Lower lobe of right lung (tissue), 2 donors: ENCODE results near the gene TPO. TPM values are rescaled to one million over a fixed set of nuclear protein-coding genes. Genes with fewer than 3 reads are reported as not detected.

ENCODE experiments used
- ATAC-seq, 2 donors: fragments of 200-7000 bp; cut with Tn5 transposase; one replicate each; pipeline ENCODE4 v1.9.1; 2020 to 2022; ENCODE audit warnings: mild to moderate bottlenecking in 2 of 2, moderate library complexity in 2 of 2
- DNase-seq: peaks from one replicate; pipeline ENCODE4 v3.0.0-alpha.2; 2020
- H3K27ac ChIP-seq: fragments of 200-600 bp; one replicate; pipeline ENCODE4 v1.8.0; 2022
- H3K27me3 ChIP-seq: fragments of 200-600 bp; one replicate; pipeline ENCODE4 v1.8.0; 2022; ENCODE audit warnings: low read depth
- H3K36me3 ChIP-seq: fragments of 200-600 bp; one replicate; pipeline ENCODE4 v1.8.0; 2022; ENCODE audit warnings: mild to moderate bottlenecking
- H3K4me1 ChIP-seq: fragments of 200-600 bp; one replicate; pipeline ENCODE4 v1.8.0; 2022
- H3K4me3 ChIP-seq: fragments of 200-600 bp; one replicate; pipeline ENCODE4 v1.8.0; 2022; ENCODE audit warnings: mild to moderate bottlenecking
- H3K9me3 ChIP-seq: fragments of 200-600 bp; one replicate; pipeline ENCODE4 v1.8.0; 2022
- CTCF ChIP-seq: fragments of 200-600 bp; IDR thresholded peaks from one replicate; pipeline ENCODE4 v1.8.0; 2022; ENCODE audit warnings: antibody characterized with exemption, mild to moderate bottlenecking
- intact Hi-C: fragments of 100-400 bp; cut with DNase I; formaldehyde crosslinking; loops from one replicate; pipeline ENCODE4 v1.11.0; 2022
- total RNA-seq: library from RNA; stranded (reverse); fragmentation: NEBNext Ultra II Directional; extraction: Animal tissue kit (Norgen Biotek cat#: 25700); gene quantifications from one replicate; pipeline ENCODE4 v1.2.1, GENCODE V29; 2021
- donor health status: DM: no; HTN: yes; CAD: no; lungs with severe emphysema.

Gene TPO
- total RNA-seq, 1 donor from 2014 or later = 0.21 TPM

- no peaks in the 10 kb centered on the region for H3K27me3 ChIP-seq
- no peak for ATAC-seq
- DNase-seq = no peak
- H3K27ac ChIP-seq = no peak overlapping the region
- H3K36me3 ChIP-seq = no peaks in the 10 kb centered on the region
- no peaks in the 10 kb centered on the region for H3K4me1 ChIP-seq
- no peak overlapping the region for H3K4me3 ChIP-seq
- intact Hi-C loops = no loop called here
- TF ChIP-seq CTCF = no peak
- no peaks in the 10 kb centered on the region for H3K9me3 ChIP-seq
Measured at GRCh38 chr2:1479346-1479745, 66.1 kb downstream of the TPO start.

GRCh38 chr2:1480671-1481076 lies 67.4 kb downstream of the TPO start:
- ATAC-seq = peak; percentile 43 to 51
- no peak overlapping the region for H3K27ac ChIP-seq
- intact Hi-C loops = no loop called here
- no peak for TF ChIP-seq CTCF
- H3K9me3 ChIP-seq = no peaks in the 10 kb centered on the region
- no peaks in the 10 kb centered on the region for H3K27me3 ChIP-seq
- H3K36me3 ChIP-seq = no peaks in the 10 kb centered on the region
- no peaks in the 10 kb centered on the region for H3K4me1 ChIP-seq
- no peak overlapping the region for H3K4me3 ChIP-seq
- no peak for DNase-seq

GRCh38 chr2:1481406-1482252 lies 68.4 kb downstream of the TPO start:
- intact Hi-C loops = no loop called here
- ATAC-seq (no peak), DNase-seq (no peak)
- Histone ChIP-seq H3K9me3 (no peaks in the 10 kb centered on the region), H3K4me1 (no peaks in the 10 kb centered on the region), H3K27me3 (no peaks in the 10 kb centered on the region), H3K4me3 (no peak overlapping the region), H3K36me3 (no peaks in the 10 kb centered on the region), H3K27ac (no peak overlapping the region)
- no peak for TF ChIP-seq CTCF

GRCh38 chr2:1482253-1482675 lies 69.0 kb downstream of the TPO start:
- H3K36me3 ChIP-seq = no peaks in the 10 kb centered on the region
- DNase-seq (no peak), ATAC-seq (peak in 1 of 2 donors; percentile 11)
- TF ChIP-seq CTCF = no peak
- H3K4me3 ChIP-seq = no peak overlapping the region
- no peak overlapping the region for H3K27ac ChIP-seq
- no peaks in the 10 kb centered on the region for H3K27me3 ChIP-seq
- H3K9me3 ChIP-seq = no peaks in the 10 kb centered on the region
- intact Hi-C loops = no loop called here
- no peaks in the 10 kb centered on the region for H3K4me1 ChIP-seq

GRCh38 chr2:1482981-1483380 lies 69.7 kb downstream of the TPO start:
- no peaks in the 10 kb centered on the region for H3K4me1 ChIP-seq
- no peak for TF ChIP-seq CTCF
- no peaks in the 10 kb centered on the region for H3K27me3 ChIP-seq
- ATAC-seq (no peak), DNase-seq (no peak)
- no peak overlapping the region for H3K27ac ChIP-seq
- intact Hi-C loops = no loop called here
- no peaks in the 10 kb centered on the region for H3K9me3 ChIP-seq
- no peaks in the 10 kb centered on the region for H3K36me3 ChIP-seq
- H3K4me3 ChIP-seq = no peak overlapping the region
